ENCODE data around the gene METTL25B.

Gene METTL25B

GRCh38 chr1:156707417-156708217 lies 20.7 kb upstream of the METTL25B start:
- H3K4me2 ChIP-seq (ENCODE audit: low read depth, low read length, poor library complexity, severe bottlenecking) = no peak overlapping the region
- H3K4me3 ChIP-seq (ENCODE audit: insufficient read depth, low read length, poor library complexity, severe bottlenecking) = no peak overlapping the region
- no peaks in the 10 kb centered on the region for H3K36me3 ChIP-seq (ENCODE audit: low read length)
- no peaks in the 10 kb centered on the region for H3K27me3 ChIP-seq (ENCODE audit: low read length)
- no peak overlapping the region for H2AFZ ChIP-seq (ENCODE audit: low read depth, low read length, severe bottlenecking)
- no peaks in the 10 kb centered on the region for H3K9me2 ChIP-seq (replicated peaks; ENCODE audit: insufficient read depth, low read length)
- H3F3A ChIP-seq (ENCODE audit: insufficient read depth) = no peaks in the 10 kb centered on the region
- H4K20me1 ChIP-seq (ENCODE audit: low read depth, low read length) = no peaks in the 10 kb centered on the region
- no peak overlapping the region for H3K27ac ChIP-seq (ENCODE audit: low read depth, low read length)
- H3K9me3 ChIP-seq (ENCODE audit: insufficient read depth, low read length) = no peaks in the 10 kb centered on the region
- no peak for TF ChIP-seq EZH2phosphoT487 (conservative IDR thresholded peaks at IDR 0.05; ENCODE audit: low read length)
- no peak for TF ChIP-seq CTCF (IDR thresholded peaks at IDR 0.05; ENCODE audit: insufficient read depth, low read length, poor library complexity, severe bottlenecking)
- no peak overlapping the region for H3K9ac ChIP-seq (ENCODE audit: low read length)
- H3K79me2 ChIP-seq (ENCODE audit: insufficient read depth, low read length) = no peaks in the 10 kb centered on the region

- Histone ChIP-seq H3K79me2 (ENCODE audit: insufficient read depth, low read length) (no peaks in the 10 kb centered on the region), H4K20me1 (ENCODE audit: low read depth, low read length) (no peaks in the 10 kb centered on the region), H2AFZ (ENCODE audit: low read depth, low read length, severe bottlenecking) (no peak overlapping the region), H3K4me2 (ENCODE audit: low read depth, low read length, poor library complexity, severe bottlenecking) (no peak overlapping the region), H3F3A (ENCODE audit: insufficient read depth) (no peaks in the 10 kb centered on the region), H3K27ac (ENCODE audit: low read depth, low read length) (no peak overlapping the region), H3K9ac (ENCODE audit: low read length) (no peak overlapping the region), H3K9me2 (replicated peaks; ENCODE audit: insufficient read depth, low read length) (no peaks in the 10 kb centered on the region), H3K27me3 (ENCODE audit: low read length) (no peaks in the 10 kb centered on the region), H3K36me3 (ENCODE audit: low read length) (no peaks in the 10 kb centered on the region), H3K9me3 (ENCODE audit: insufficient read depth, low read length) (no peaks in the 10 kb centered on the region), H3K4me3 (ENCODE audit: insufficient read depth, low read length, poor library complexity, severe bottlenecking) (no peak overlapping the region)
- TF ChIP-seq CTCF (IDR thresholded peaks at IDR 0.05; ENCODE audit: insufficient read depth, low read length, poor library complexity, severe bottlenecking) (no peak), EZH2phosphoT487 (conservative IDR thresholded peaks at IDR 0.05; ENCODE audit: low read length) (no peak)
These were observed 20.0 kb upstream of the METTL25B start for GRCh38 chr1:156708218-156708661.

GRCh38 chr1:156709031-156709430 lies 19.2 kb upstream of the METTL25B start:
- Histone ChIP-seq H3K4me2 (ENCODE audit: low read depth, low read length, poor library complexity, severe bottlenecking) (no peak overlapping the region), H4K20me1 (ENCODE audit: low read depth, low read length) (no peaks in the 10 kb centered on the region), H3K79me2 (ENCODE audit: insufficient read depth, low read length) (no peaks in the 10 kb centered on the region), H3K9ac (ENCODE audit: low read length) (no peak overlapping the region), H3K36me3 (ENCODE audit: low read length) (no peaks in the 10 kb centered on the region), H3K4me3 (ENCODE audit: insufficient read depth, low read length, poor library complexity, severe bottlenecking) (no peak overlapping the region), H3K9me2 (replicated peaks; ENCODE audit: insufficient read depth, low read length) (no peaks in the 10 kb centered on the region), H3K27ac (ENCODE audit: low read depth, low read length) (no peak overlapping the region), H3F3A (ENCODE audit: insufficient read depth) (no peaks in the 10 kb centered on the region), H3K27me3 (ENCODE audit: low read length) (no peaks in the 10 kb centered on the region), H3K9me3 (ENCODE audit: insufficient read depth, low read length) (no peaks in the 10 kb centered on the region), H2AFZ (ENCODE audit: low read depth, low read length, severe bottlenecking) (no peak overlapping the region)
- no peak for TF ChIP-seq EZH2phosphoT487 (conservative IDR thresholded peaks at IDR 0.05; ENCODE audit: low read length)
- TF ChIP-seq CTCF (IDR thresholded peaks at IDR 0.05; ENCODE audit: insufficient read depth, low read length, poor library complexity, severe bottlenecking) = no peak

Data from SU-DHL-6 (cell line).